ENCODE data around the gene PTGFR. TPM values are rescaled to one million over a fixed set of nuclear protein-coding genes. Genes with fewer than 3 reads are reported as not detected.

The PTGFR gene
- total and polyA plus RNA-seq, 10 of the 15 experiments (the other 5 are each of a cell fraction or from before 2014, with no cell fraction given) = not detected

DNA sequence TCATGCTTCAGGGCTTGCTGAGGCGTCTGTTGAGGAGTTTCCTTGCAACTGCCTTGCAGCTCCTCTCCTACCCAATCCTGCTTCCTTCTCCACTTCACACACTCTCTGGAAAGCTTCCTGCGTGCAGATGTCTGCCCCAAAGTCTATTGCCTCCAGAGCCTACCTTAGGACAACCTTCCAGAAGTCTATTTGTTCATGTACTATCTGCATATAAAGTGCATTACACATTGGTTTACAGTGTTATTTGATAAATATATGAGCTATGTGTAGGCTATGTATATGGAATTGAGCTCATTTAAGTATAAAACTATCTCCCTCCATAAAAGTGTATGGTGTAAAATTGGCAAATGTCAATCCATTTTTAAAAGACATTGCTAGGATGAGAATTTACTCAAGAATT, 9.8 kb downstream of the PTGFR start:
- no peak for TF ChIP-seq FOXM1 (IDR thresholded peaks at IDR 0.05; ENCODE audit: low read depth, low read length)
- no peak for TF ChIP-seq TAF1 (IDR thresholded peaks at IDR 0.05; ENCODE audit: borderline replicate concordance, low read depth, low read length)
- no peak for TF ChIP-seq RCOR1 (conservative IDR thresholded peaks at IDR 0.05; ENCODE audit: low read depth, low read length)
- no peak for TF ChIP-seq SRF (IDR thresholded peaks at IDR 0.05; ENCODE audit: low read depth in 2 of 2, low read length in 2 of 2)
- no peak for TF ChIP-seq STAT1 (conservative IDR thresholded peaks at IDR 0.05)
- no peak for TF ChIP-seq JUNB (IDR thresholded peaks at IDR 0.05)
- no peak for TF ChIP-seq PML (IDR thresholded peaks at IDR 0.05; ENCODE audit: low read length)
- TF ChIP-seq CHD4 (IDR thresholded peaks at IDR 0.05) = no peak
- TF ChIP-seq SREBF2 (IDR thresholded peaks at IDR 0.05; ENCODE audit: low read length) = no peak
- TF ChIP-seq KDM1A (IDR thresholded peaks at IDR 0.05; ENCODE audit: borderline replicate concordance) = no peak
- TF ChIP-seq CBFB (IDR thresholded peaks at IDR 0.05; ENCODE audit: low read depth) = no peak
- no peak for TF ChIP-seq CHD2 (IDR thresholded peaks at IDR 0.05; ENCODE audit: borderline replicate concordance, low read depth, low read length)
- TF ChIP-seq, protein P1, sequence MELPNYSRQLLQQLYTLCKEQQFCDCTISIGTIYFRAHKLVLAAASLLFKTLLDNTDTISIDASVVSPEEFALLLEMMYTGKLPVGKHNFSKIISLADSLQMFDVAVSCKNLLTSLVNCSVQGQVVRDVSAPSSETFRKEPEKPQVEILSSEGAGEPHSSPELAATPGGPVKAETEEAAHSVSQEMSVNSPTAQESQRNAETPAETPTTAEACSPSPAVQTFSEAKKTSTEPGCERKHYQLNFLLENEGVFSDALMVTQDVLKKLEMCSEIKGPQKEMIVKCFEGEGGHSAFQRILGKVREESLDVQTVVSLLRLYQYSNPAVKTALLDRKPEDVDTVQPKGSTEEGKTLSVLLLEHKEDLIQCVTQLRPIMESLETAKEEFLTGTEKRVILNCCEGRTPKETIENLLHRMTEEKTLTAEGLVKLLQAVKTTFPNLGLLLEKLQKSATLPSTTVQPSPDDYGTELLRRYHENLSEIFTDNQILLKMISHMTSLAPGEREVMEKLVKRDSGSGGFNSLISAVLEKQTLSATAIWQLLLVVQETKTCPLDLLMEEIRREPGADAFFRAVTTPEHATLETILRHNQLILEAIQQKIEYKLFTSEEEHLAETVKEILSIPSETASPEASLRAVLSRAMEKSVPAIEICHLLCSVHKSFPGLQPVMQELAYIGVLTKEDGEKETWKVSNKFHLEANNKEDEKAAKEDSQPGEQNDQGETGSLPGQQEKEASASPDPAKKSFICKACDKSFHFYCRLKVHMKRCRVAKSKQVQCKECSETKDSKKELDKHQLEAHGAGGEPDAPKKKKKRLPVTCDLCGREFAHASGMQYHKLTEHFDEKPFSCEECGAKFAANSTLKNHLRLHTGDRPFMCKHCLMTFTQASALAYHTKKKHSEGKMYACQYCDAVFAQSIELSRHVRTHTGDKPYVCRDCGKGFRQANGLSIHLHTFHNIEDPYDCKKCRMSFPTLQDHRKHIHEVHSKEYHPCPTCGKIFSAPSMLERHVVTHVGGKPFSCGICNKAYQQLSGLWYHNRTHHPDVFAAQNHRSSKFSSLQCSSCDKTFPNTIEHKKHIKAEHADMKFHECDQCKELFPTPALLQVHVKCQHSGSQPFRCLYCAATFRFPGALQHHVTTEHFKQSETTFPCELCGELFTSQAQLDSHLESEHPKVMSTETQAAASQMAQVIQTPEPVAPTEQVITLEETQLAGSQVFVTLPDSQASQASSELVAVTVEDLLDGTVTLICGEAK (IDR thresholded peaks at IDR 0.05; ENCODE audit: borderline replicate concordance) = no peak
- TF ChIP-seq, protein P2, sequence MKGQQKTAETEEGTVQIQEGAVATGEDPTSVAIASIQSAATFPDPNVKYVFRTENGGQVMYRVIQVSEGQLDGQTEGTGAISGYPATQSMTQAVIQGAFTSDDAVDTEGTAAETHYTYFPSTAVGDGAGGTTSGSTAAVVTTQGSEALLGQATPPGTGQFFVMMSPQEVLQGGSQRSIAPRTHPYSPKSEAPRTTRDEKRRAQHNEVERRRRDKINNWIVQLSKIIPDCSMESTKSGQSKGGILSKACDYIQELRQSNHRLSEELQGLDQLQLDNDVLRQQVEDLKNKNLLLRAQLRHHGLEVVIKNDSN (IDR thresholded peaks at IDR 0.05; ENCODE audit: borderline replicate concordance, extremely low read length, insufficient read depth, low read depth, low read length) = no peak
- no peak for TF ChIP-seq SMAD1 (IDR thresholded peaks at IDR 0.05; ENCODE audit: low read depth, partially characterized antibody)
- TF ChIP-seq, protein P3, sequence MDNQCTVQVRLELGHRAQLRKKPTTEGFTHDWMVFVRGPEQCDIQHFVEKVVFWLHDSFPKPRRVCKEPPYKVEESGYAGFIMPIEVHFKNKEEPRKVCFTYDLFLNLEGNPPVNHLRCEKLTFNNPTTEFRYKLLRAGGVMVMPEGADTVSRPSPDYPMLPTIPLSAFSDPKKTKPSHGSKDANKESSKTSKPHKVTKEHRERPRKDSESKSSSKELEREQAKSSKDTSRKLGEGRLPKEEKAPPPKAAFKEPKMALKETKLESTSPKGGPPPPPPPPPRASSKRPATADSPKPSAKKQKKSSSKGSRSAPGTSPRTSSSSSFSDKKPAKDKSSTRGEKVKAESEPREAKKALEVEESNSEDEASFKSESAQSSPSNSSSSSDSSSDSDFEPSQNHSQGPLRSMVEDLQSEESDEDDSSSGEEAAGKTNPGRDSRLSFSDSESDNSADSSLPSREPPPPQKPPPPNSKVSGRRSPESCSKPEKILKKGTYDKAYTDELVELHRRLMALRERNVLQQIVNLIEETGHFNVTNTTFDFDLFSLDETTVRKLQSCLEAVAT (IDR thresholded peaks at IDR 0.05) = no peak
- TF ChIP-seq IKZF2 (IDR thresholded peaks at IDR 0.05) = no peak
- TF ChIP-seq RAD51 (IDR thresholded peaks at IDR 0.05) = no peak
- Histone ChIP-seq H3K4me1 (ENCODE audit: control insufficient read depth, insufficient read depth, low read length) (no peaks in the 10 kb centered on the region), H3K9me3 (replicated peaks; ENCODE audit: control insufficient read depth, insufficient read depth, low read length) (no peaks in the 10 kb centered on the region), H3K36me3 (ENCODE audit: control insufficient read depth in 2 of 2, insufficient read depth in 2 of 2, low read length in 1 of 2) (no peaks in the 10 kb centered on the region), H3K4me2 (ENCODE audit: control insufficient read depth, insufficient read depth) (no peak overlapping the region), H3K79me2 (ENCODE audit: control insufficient read depth, insufficient read depth, low read length) (no peaks in the 10 kb centered on the region), H2AFZ (ENCODE audit: control insufficient read depth, low read depth, low read length) (no peak overlapping the region), H3K27ac (ENCODE audit: control insufficient read depth, insufficient read depth) (no peak overlapping the region), H3K4me3 (no peak overlapping the region), H3K9ac (ENCODE audit: control insufficient read depth, insufficient read depth, low read length) (no peak overlapping the region), H4K20me1 (ENCODE audit: control insufficient read depth, insufficient read depth) (no peaks in the 10 kb centered on the region), H3K27me3 (replicated peaks in 1 of 2; ENCODE audit: control insufficient read depth in 2 of 2, insufficient read depth in 2 of 2, low read length in 1 of 2) (no peaks in the 10 kb centered on the region)
- no TSS peak for BruUV-seq (replicated peaks)
- no peak for DNase-seq (ENCODE audit: low read depth, low spot score)
- intact Hi-C loops (cut with micrococcal nuclease; ENCODE audit: unreplicated experiment) (no loop called here), in situ Hi-C loops (cut with MboI) (no loop called here)
- ChIA-PET CTCF (interaction anchor here (0.7 to 1.2 kb wide), 2 partner anchors 10 to 51 kb away, joined by 3 read pairs; no protein-coding TSS in a partner anchor), SMC1A (ENCODE audit: uncharacterized antibody, unreplicated experiment) (interaction anchor here (0.7 kb wide), 1 partner anchor 30 kb away, joined by 3 read pairs; no protein-coding TSS in a partner anchor), RAD21 (ENCODE audit: unreplicated experiment) (no interaction called here), POLR2A (no interaction called here)
- no peak for ATAC-seq
- FAIRE-seq = no peak
- WGBS (ENCODE audit: insufficient coverage, insufficient replicate concordance, low lambda C conversion rate, missing lambda C conversion rate) = 3% methylated on average over 2 of the region's 2 CpGs
